GM23338 (cell line): ENCODE results near the gene GPR6. TPM values are rescaled to one million over a fixed set of nuclear protein-coding genes. Genes with fewer than 3 reads are reported as not detected.

ENCODE experiments used
- ATAC-seq: fragments of 200-7000 bp; cut with Tn5 transposase; 3 replicates; pipeline ENCODE4 v1.9.1; 2020
- DNase-seq: peaks from one replicate; pipeline ENCODE4 v3.0.0-alpha.2; 2015; ENCODE audit warnings: low spot score
- H2AFZ ChIP-seq: fragments of 200-600 bp; sonication (generic); 2 replicates; pipeline ENCODE4 v1.8.0; 2016; ENCODE audit warnings: antibody characterized with exemption, mild to moderate bottlenecking, moderate library complexity
- H3F3A ChIP-seq: fragments of 200-600 bp; sonication (generic); replicated peaks from 2 replicates; pipeline ENCODE4 v1.8.0; 2017; ENCODE audit warnings: antibody characterized with exemption, mixed run types, low read depth
- H3K27ac ChIP-seq: fragments of 200-600 bp; sonication (generic); 2 replicates; pipeline ENCODE4 v1.6.1; 2016; ENCODE audit warnings: low read depth
- H3K27me3 ChIP-seq: fragments of 200-600 bp; sonication (generic); 2 replicates; pipeline ENCODE4 v1.8.0; 2016; ENCODE audit warnings: mild to moderate bottlenecking, mixed run types, moderate library complexity; ENCODE audit not compliant: insufficient read depth
- H3K36me3 ChIP-seq: fragments of 200-600 bp; sonication (generic); 2 replicates; pipeline ENCODE4 v1.8.0; 2016; ENCODE audit warnings: mild to moderate bottlenecking; ENCODE audit not compliant: insufficient read depth
- H3K4me1 ChIP-seq: fragments of 200-600 bp; sonication (generic); 2 replicates; pipeline ENCODE4 v1.8.0; 2016; ENCODE audit warnings: mild to moderate bottlenecking, moderate library complexity; ENCODE audit not compliant: insufficient read depth
- H3K4me2 ChIP-seq: fragments of 200-600 bp; sonication (generic); 2 replicates; pipeline ENCODE4 v1.7.1; 2017; ENCODE audit warnings: mixed run types
- H3K4me3 ChIP-seq: fragments of 200-600 bp; sonication (generic); 2 replicates; pipeline ENCODE4 v1.6.1; 2016; ENCODE audit warnings: mixed run types
- H3K79me2 ChIP-seq: fragments of 200-600 bp; sonication (generic); replicated peaks from 2 replicates; pipeline ENCODE4 v1.8.0; 2017; ENCODE audit warnings: mild to moderate bottlenecking; ENCODE audit not compliant: insufficient read depth
- H3K9me2 ChIP-seq: fragments of 200-600 bp; sonication (generic); 2 replicates; pipeline ENCODE4 v1.8.0; 2017; ENCODE audit not compliant: insufficient read depth
- H4K20me1 ChIP-seq: fragments of 200-600 bp; sonication (generic); replicated peaks from 2 replicates; pipeline ENCODE4 v1.8.0; 2017; ENCODE audit warnings: mild to moderate bottlenecking; ENCODE audit not compliant: insufficient read depth
- H3K27ac Mint-ChIP-seq: 2 replicates; pipeline ENCODE4 v1.8.0; 2020; ENCODE audit warnings: inconsistent platforms, mild to moderate bottlenecking, moderate library complexity, mixed read lengths
- H3K27me3 Mint-ChIP-seq: 3 replicates; pipeline ENCODE4 v1.8.0; 2022; ENCODE audit warnings: low read depth, mild to moderate bottlenecking, moderate library complexity, mixed read lengths, inconsistent platforms; ENCODE audit not compliant: insufficient read depth, poor library complexity
- H3K36me3 Mint-ChIP-seq: 3 replicates; pipeline ENCODE4 v1.8.0; 2021; ENCODE audit warnings: low read depth, mild to moderate bottlenecking, inconsistent platforms, moderate library complexity, mixed read lengths
- H3K4me1 Mint-ChIP-seq: 3 replicates; pipeline ENCODE4 v1.8.0; 2020; ENCODE audit warnings: mild to moderate bottlenecking, inconsistent platforms, mixed read lengths
- H3K4me3 Mint-ChIP-seq: 3 replicates; pipeline ENCODE4 v1.8.0; 2021; ENCODE audit warnings: moderate library complexity, mild to moderate bottlenecking, inconsistent platforms, mixed read lengths
- H3K9me3 Mint-ChIP-seq: 3 replicates; pipeline ENCODE4 v1.8.0; 2020; ENCODE audit warnings: moderate library complexity, mild to moderate bottlenecking, inconsistent platforms, mixed read lengths
- EZH2phosphoT487 ChIP-seq: fragments of 200-600 bp; sonication (generic); IDR thresholded peaks from one replicate; pipeline ENCODE4 v1.8.1; 2018; ENCODE audit warnings: antibody characterized with exemption; ENCODE audit not compliant: unreplicated experiment
- ZNF331 ChIP-seq: fragments of 250-450 bp; sonication (Bioruptor Pico); IDR thresholded peaks from 2 replicates; pipeline ENCODE4 v1.5.0; 2020; ENCODE audit warnings: low read depth, mild to moderate bottlenecking, moderate library complexity
- polyA plus RNA-seq: library from polyadenylated mRNA; unstranded; fragments of >200 nt; fragmentation: Nextera tagmentation; extraction: Ambion mirVana; gene quantifications from 2 replicates; pipeline ENCODE4 v1.2.1, GENCODE V29; 2016
- total RNA-seq: library from RNA; depleted of rRNA; stranded (reverse); fragments of >200 nt; shearing (Covaris generic); gene quantifications from 2 replicates; pipeline ENCODE4 v1.2.3, GENCODE V29; 2014
- TF ChIP-seq, protein P1 (sequence below): fragments of 250-450 bp; sonication (Bioruptor Pico); IDR thresholded peaks from 2 replicates; pipeline ENCODE4 v1.5.0; 2020; ENCODE audit warnings: mild to moderate bottlenecking, moderate library complexity
- TF ChIP-seq, protein P2 (sequence below), 2 experiments: fragments of 200-600 bp in 1 of 2; sonication (generic) in 1 of 2; conservative IDR thresholded peaks; 2 replicates each; pipeline versions ENCODE4 v1.5.1 to v1.6.1; 2016 to 2017; ENCODE audit warnings: antibody characterized with exemption in 2 of 2, low read depth in 2 of 2, mild to moderate bottlenecking in 2 of 2, moderate library complexity in 1 of 2

GPR6 gene
- total and polyA plus RNA-seq, 2 experiments from 2014 or later = 0.49 TPM; not detected in 1

- DNase-seq (peak; percentile 74), ATAC-seq (peak; percentile 89)
- H3K4me3 ChIP-seq = no peak overlapping the region
- H3K27ac ChIP-seq = no peak overlapping the region
- Mint-ChIP-seq H3K4me1 (peaks cover 48% of the 10 kb centered on the region), H3K36me3 (no peaks in the 10 kb centered on the region), H3K27me3 (peaks cover 6% of the 10 kb centered on the region), H3K9me3 (0 out of 3 replicates have a peak, but pooled peaks cover 2% of the 10 kb centered on the region), H3K4me3 (no peak overlapping the region), H3K27ac (peak overlapping the region; percentile 89)
- no peaks in the 10 kb centered on the region for H3K27me3 ChIP-seq
- H3K4me2 ChIP-seq = no peak overlapping the region
- H3K9me2 ChIP-seq = no peaks in the 10 kb centered on the region
- no peaks in the 10 kb centered on the region for H3K79me2 ChIP-seq
- no peaks in the 10 kb centered on the region for H3F3A ChIP-seq
- peak overlapping the region; percentile 0; the same call in 1 of the 2 replicates for H2AFZ ChIP-seq
- peaks cover 14% of the 10 kb centered on the region for H3K4me1 ChIP-seq
- H4K20me1 ChIP-seq = no peaks in the 10 kb centered on the region
- TF ChIP-seq, protein P1, sequence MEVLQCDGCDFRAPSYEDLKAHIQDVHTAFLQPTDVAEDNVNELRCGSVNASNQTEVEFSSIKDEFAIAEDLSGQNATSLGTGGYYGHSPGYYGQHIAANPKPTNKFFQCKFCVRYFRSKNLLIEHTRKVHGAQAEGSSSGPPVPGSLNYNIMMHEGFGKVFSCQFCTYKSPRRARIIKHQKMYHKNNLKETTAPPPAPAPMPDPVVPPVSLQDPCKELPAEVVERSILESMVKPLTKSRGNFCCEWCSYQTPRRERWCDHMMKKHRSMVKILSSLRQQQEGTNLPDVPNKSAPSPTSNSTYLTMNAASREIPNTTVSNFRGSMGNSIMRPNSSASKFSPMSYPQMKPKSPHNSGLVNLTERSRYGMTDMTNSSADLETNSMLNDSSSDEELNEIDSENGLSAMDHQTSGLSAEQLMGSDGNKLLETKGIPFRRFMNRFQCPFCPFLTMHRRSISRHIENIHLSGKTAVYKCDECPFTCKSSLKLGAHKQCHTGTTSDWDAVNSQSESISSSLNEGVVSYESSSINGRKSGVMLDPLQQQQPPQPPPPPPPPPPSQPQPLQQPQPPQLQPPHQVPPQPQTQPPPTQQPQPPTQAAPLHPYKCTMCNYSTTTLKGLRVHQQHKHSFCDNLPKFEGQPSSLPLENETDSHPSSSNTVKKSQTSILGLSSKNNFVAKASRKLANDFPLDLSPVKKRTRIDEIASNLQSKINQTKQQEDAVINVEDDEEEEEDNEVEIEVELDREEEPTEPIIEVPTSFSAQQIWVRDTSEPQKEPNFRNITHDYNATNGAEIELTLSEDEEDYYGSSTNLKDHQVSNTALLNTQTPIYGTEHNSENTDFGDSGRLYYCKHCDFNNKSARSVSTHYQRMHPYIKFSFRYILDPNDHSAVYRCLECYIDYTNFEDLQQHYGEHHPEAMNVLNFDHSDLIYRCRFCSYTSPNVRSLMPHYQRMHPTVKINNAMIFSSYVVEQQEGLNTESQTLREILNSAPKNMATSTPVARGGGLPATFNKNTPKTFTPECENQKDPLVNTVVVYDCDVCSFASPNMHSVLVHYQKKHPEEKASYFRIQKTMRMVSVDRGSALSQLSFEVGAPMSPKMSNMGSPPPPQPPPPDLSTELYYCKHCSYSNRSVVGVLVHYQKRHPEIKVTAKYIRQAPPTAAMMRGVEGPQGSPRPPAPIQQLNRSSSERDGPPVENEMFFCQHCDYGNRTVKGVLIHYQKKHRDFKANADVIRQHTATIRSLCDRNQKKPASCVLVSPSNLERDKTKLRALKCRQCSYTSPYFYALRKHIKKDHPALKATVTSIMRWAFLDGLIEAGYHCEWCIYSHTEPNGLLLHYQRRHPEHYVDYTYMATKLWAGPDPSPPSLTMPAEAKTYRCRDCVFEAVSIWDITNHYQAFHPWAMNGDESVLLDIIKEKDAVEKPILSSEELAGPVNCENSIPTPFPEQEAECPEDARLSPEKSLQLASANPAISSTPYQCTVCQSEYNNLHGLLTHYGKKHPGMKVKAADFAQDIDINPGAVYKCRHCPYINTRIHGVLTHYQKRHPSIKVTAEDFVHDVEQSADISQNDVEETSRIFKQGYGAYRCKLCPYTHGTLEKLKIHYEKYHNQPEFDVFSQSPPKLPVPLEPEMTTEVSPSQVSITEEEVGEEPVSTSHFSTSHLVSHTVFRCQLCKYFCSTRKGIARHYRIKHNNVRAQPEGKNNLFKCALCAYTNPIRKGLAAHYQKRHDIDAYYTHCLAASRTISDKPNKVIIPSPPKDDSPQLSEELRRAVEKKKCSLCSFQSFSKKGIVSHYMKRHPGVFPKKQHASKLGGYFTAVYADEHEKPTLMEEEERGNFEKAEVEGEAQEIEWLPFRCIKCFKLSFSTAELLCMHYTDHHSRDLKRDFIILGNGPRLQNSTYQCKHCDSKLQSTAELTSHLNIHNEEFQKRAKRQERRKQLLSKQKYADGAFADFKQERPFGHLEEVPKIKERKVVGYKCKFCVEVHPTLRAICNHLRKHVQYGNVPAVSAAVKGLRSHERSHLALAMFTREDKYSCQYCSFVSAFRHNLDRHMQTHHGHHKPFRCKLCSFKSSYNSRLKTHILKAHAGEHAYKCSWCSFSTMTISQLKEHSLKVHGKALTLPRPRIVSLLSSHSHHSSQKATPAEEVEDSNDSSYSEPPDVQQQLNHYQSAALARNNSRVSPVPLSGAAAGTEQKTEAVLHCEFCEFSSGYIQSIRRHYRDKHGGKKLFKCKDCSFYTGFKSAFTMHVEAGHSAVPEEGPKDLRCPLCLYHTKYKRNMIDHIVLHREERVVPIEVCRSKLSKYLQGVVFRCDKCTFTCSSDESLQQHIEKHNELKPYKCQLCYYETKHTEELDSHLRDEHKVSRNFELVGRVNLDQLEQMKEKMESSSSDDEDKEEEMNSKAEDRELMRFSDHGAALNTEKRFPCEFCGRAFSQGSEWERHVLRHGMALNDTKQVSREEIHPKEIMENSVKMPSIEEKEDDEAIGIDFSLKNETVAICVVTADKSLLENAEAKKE = 0 out of 2 replicates have a peak, but pooled peaks have one; percentile 10
- TF ChIP-seq, protein P2, sequence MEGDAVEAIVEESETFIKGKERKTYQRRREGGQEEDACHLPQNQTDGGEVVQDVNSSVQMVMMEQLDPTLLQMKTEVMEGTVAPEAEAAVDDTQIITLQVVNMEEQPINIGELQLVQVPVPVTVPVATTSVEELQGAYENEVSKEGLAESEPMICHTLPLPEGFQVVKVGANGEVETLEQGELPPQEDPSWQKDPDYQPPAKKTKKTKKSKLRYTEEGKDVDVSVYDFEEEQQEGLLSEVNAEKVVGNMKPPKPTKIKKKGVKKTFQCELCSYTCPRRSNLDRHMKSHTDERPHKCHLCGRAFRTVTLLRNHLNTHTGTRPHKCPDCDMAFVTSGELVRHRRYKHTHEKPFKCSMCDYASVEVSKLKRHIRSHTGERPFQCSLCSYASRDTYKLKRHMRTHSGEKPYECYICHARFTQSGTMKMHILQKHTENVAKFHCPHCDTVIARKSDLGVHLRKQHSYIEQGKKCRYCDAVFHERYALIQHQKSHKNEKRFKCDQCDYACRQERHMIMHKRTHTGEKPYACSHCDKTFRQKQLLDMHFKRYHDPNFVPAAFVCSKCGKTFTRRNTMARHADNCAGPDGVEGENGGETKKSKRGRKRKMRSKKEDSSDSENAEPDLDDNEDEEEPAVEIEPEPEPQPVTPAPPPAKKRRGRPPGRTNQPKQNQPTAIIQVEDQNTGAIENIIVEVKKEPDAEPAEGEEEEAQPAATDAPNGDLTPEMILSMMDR (conservative IDR thresholded peaks at IDR 0.05; ENCODE audit: low read depth in 2 of 2) = no peak
- no peaks in the 10 kb centered on the region; the same call in 1 of the 2 replicates for H3K36me3 ChIP-seq
These were observed 33.7 kb upstream of the GPR6 start for GRCh38 chr6:109944448-109944847.

GRCh38 chr6:109945091-109945490 lies 33.0 kb upstream of the GPR6 start:
- Mint-ChIP-seq H3K27me3 (peaks cover 6% of the 10 kb centered on the region), H3K9me3 (peaks cover 8% of the 10 kb centered on the region; the same call in 1 of the 3 replicates), H3K4me3 (no peak overlapping the region), H3K36me3 (peaks cover 6% of the 10 kb centered on the region; the same call in 2 of the 3 replicates), H3K4me1 (peaks cover 52% of the 10 kb centered on the region), H3K27ac (peak overlapping the region; percentile 89)
- no peaks in the 10 kb centered on the region for H4K20me1 ChIP-seq
- H3K4me1 ChIP-seq = peaks cover 14% of the 10 kb centered on the region
- H2AFZ ChIP-seq = no peak overlapping the region
- H3K4me2 ChIP-seq = peak overlapping the region; percentile 44; the same call in 1 of the 2 replicates
- peak overlapping the region; percentile 46; the same call in 1 of the 2 replicates for H3K27ac ChIP-seq
- H3K27me3 ChIP-seq = no peaks in the 10 kb centered on the region
- ATAC-seq = peak; percentile 22
- no peaks in the 10 kb centered on the region for H3F3A ChIP-seq
- DNase-seq = no peak
- no peaks in the 10 kb centered on the region for H3K9me2 ChIP-seq
- no peaks in the 10 kb centered on the region for H3K79me2 ChIP-seq
- no peaks in the 10 kb centered on the region; the same call in 1 of the 2 replicates for H3K36me3 ChIP-seq
- no peak overlapping the region for H3K4me3 ChIP-seq
- TF ChIP-seq ZNF331 (CRISPR knock-in tag) (no peak), EZH2phosphoT487 (no peak)
